IMR-90 (cell line): ENCODE data around the gene S100A8. TPM values are rescaled to one million over a fixed set of nuclear protein-coding genes. Genes with fewer than 3 reads are reported as not detected.

ENCODE experiments used
- ATAC-seq: fragments of 200-7000 bp; cut with Tn5 transposase; 2 replicates; pipeline ENCODE4 v1.9.1; 2020; ENCODE audit warnings: low read depth, mild to moderate bottlenecking, moderate library complexity
- BruUV-seq: library from RNA; stranded (reverse); fragments of 400-500 nt; replicated peaks from 2 replicates; lab custom pipeline; 2021; lab: Mats Ljungman, UMichigan
- CTCF ChIA-PET: fragments of 300-600 bp; formaldehyde crosslinking; extraction: SDS; loops from one replicate; lab custom pipeline; 2021; ENCODE audit warnings: antibody characterized with exemption; lab: Yijun Ruan, JAX
- POLR2A ChIA-PET: fragments of 300-600 bp; sonication (Branson Sonifier 250); formaldehyde crosslinking; loops from one replicate; lab custom pipeline; 2022; ENCODE audit warnings: antibody characterized with exemption; ENCODE audit not compliant: unreplicated experiment; lab: Charles Lee
- DNase-seq: peaks from one replicate; pipeline ENCODE4 v3.0.0; 2013
- H2AFZ ChIP-seq: replicated peaks from 2 replicates; pipeline ENCODE3; 2013; ENCODE audit warnings: low read length, mild to moderate bottlenecking; ENCODE audit not compliant: poor library complexity
- H2AK5ac ChIP-seq: 2 replicates; pipeline ENCODE4 v1.6.1; 2013; ENCODE audit warnings: low read depth, low read length, inconsistent platforms
- H2AK9ac ChIP-seq: replicated peaks from 2 replicates; pipeline ENCODE3; 2013; ENCODE audit warnings: mild to moderate bottlenecking, low read depth, low read length, moderate library complexity; ENCODE audit not compliant: poor library complexity
- H2BK120ac ChIP-seq: 2 replicates; pipeline ENCODE4 v1.6.1; 2013; ENCODE audit warnings: low read depth, low read length, inconsistent platforms
- H2BK15ac ChIP-seq: 3 replicates; pipeline ENCODE4 v1.6.1; 2013; ENCODE audit warnings: low read depth, low read length, inconsistent platforms
- H2BK20ac ChIP-seq: 2 replicates; pipeline ENCODE4 v1.6.1; 2013; ENCODE audit warnings: low read depth, mild to moderate bottlenecking, inconsistent platforms, low read length, moderate library complexity
- H2BK5ac ChIP-seq: 2 replicates; pipeline ENCODE4 v1.6.1; 2013; ENCODE audit warnings: mild to moderate bottlenecking, low read depth, low read length, inconsistent platforms; ENCODE audit not compliant: poor library complexity, severe bottlenecking
- H3K14ac ChIP-seq: replicated peaks from 2 replicates; pipeline ENCODE4 v1.6.1; 2013; ENCODE audit warnings: low read depth, low read length, inconsistent platforms
- H3K18ac ChIP-seq: 2 replicates; pipeline ENCODE4 v1.6.1; 2013; ENCODE audit warnings: low read depth, low read length, control low read depth
- H3K23ac ChIP-seq: 2 replicates; pipeline ENCODE4 v1.6.1; 2013; ENCODE audit warnings: low read depth, low read length, inconsistent platforms
- H3K27ac ChIP-seq: 2 replicates; pipeline ENCODE4 v1.5.1; 2013; ENCODE audit warnings: mild to moderate bottlenecking, control low read depth, low read length; ENCODE audit not compliant: insufficient read depth
- H3K27me3 ChIP-seq: 2 replicates; pipeline ENCODE4 v1.6.1; 2013; ENCODE audit warnings: low read length; ENCODE audit not compliant: control insufficient read depth, insufficient read depth
- H3K36me3 ChIP-seq: 2 replicates; pipeline ENCODE4 v1.6.1; 2013; ENCODE audit warnings: low read length, mixed read lengths; ENCODE audit not compliant: control insufficient read depth, insufficient read depth
- H3K4ac ChIP-seq: 2 replicates; pipeline ENCODE4 v1.6.1; 2013; ENCODE audit warnings: low read depth, low read length, inconsistent platforms
- H3K4me1 ChIP-seq: 2 replicates; pipeline ENCODE4 v1.6.1; 2013; ENCODE audit warnings: low read length, mixed read lengths; ENCODE audit not compliant: control insufficient read depth, insufficient read depth
- H3K4me2 ChIP-seq: 2 replicates; pipeline ENCODE4 v1.6.1; 2013; ENCODE audit warnings: low read depth, mild to moderate bottlenecking, control low read depth, low read length, moderate library complexity
- H3K4me3 ChIP-seq: 2 replicates; pipeline ENCODE4 v1.5.1; 2013; ENCODE audit warnings: low read depth, mild to moderate bottlenecking, control low read depth, low read length, moderate library complexity; ENCODE audit not compliant: insufficient read depth
- H3K56ac ChIP-seq: 2 replicates; pipeline ENCODE4 v1.6.1; 2013; ENCODE audit warnings: low read length, inconsistent platforms; ENCODE audit not compliant: insufficient read depth; ENCODE audit errors: extremely low read depth
- H3K79me1 ChIP-seq, 2 experiments: 2 replicates each; pipeline ENCODE4 v1.6.1; 2013; ENCODE audit warnings: low read length in 2 of 2, inconsistent platforms in 1 of 2, low read depth in 1 of 2
- H3K9ac ChIP-seq: 2 replicates; pipeline ENCODE4 v1.6.1; 2013; ENCODE audit warnings: low read depth, low read length, control low read depth
- H3K9me1 ChIP-seq: 2 replicates; pipeline ENCODE4 v1.6.1; 2013; ENCODE audit warnings: low read length, inconsistent platforms; ENCODE audit not compliant: insufficient read depth
- H3K9me3 ChIP-seq: 2 replicates; pipeline ENCODE4 v1.6.1; 2013; ENCODE audit warnings: low read length; ENCODE audit not compliant: control insufficient read depth, insufficient read depth
- H4K20me1 ChIP-seq: 2 replicates; pipeline ENCODE4 v1.6.1; 2013; ENCODE audit warnings: low read length, inconsistent platforms; ENCODE audit not compliant: insufficient read depth
- H4K5ac ChIP-seq: 2 replicates; pipeline ENCODE4 v1.6.1; 2013; ENCODE audit warnings: mild to moderate bottlenecking, low read depth, low read length, control low read depth
- H4K8ac ChIP-seq, 2 experiments: 2 replicates each; pipeline ENCODE4 v1.6.1; 2013; ENCODE audit warnings: low read depth in 2 of 2, low read length in 2 of 2, control low read depth in 1 of 2, inconsistent platforms in 1 of 2
- H4K91ac ChIP-seq: 2 replicates; pipeline ENCODE4 v1.6.1; 2013; ENCODE audit warnings: low read depth, low read length, inconsistent platforms; ENCODE audit not compliant: insufficient read depth
- CEBPB ChIP-seq: IDR thresholded peaks from 2 replicates; pipeline ENCODE4 v1.6.1; 2012; ENCODE audit warnings: low read depth, low read length, improper control_type of control experiment
- CTCF ChIP-seq: conservative IDR thresholded peaks from 2 replicates; pipeline ENCODE4 v1.5.1; 2012; ENCODE audit warnings: mild to moderate bottlenecking, low read depth, low read length, improper control_type of control experiment
- ELK1 ChIP-seq: fragments of 150-350 bp; IDR thresholded peaks from 2 replicates; pipeline ENCODE4 v1.6.1; 2016; ENCODE audit warnings: low read depth, mild to moderate bottlenecking, low read length, moderate library complexity, borderline replicate concordance
- FOS ChIP-seq: fragments of 150-350 bp; IDR thresholded peaks from 2 replicates; pipeline ENCODE4 v1.6.1; 2016; ENCODE audit warnings: low read depth, low read length
- MAFK ChIP-seq: IDR thresholded peaks from 2 replicates; pipeline ENCODE4 v1.6.1; 2012; ENCODE audit warnings: low read depth, low read length, improper control_type of control experiment
- MAZ ChIP-seq: IDR thresholded peaks from 2 replicates; pipeline ENCODE4 v1.6.1; 2012; ENCODE audit warnings: low read depth, mild to moderate bottlenecking, low read length, improper control_type of control experiment, moderate library complexity, borderline replicate concordance
- NFE2L2 ChIP-seq: fragments of 150-350 bp; IDR thresholded peaks from 2 replicates; pipeline ENCODE4 v1.6.1; 2016; ENCODE audit warnings: low read depth, mild to moderate bottlenecking, low read length
- POLR2A ChIP-seq: IDR thresholded peaks from 2 replicates; pipeline ENCODE4 v1.6.1; 2012; ENCODE audit warnings: mild to moderate bottlenecking, low read depth, low read length
- RAD21 ChIP-seq: IDR thresholded peaks from 2 replicates; pipeline ENCODE4 v1.6.1; 2012; ENCODE audit warnings: low read length, improper control_type of control experiment
- SMC3 ChIP-seq: fragments of 150-350 bp; IDR thresholded peaks from 2 replicates; pipeline ENCODE4 v1.6.1; 2016; ENCODE audit warnings: low read depth, mild to moderate bottlenecking, antibody characterized with exemption, low read length, moderate library complexity
- USF2 ChIP-seq: fragments of 150-350 bp; IDR thresholded peaks from 2 replicates; pipeline ENCODE4 v1.6.1; 2017; ENCODE audit warnings: mild to moderate bottlenecking, antibody characterized with exemption, low read length, low read depth
- WGBS, 2 experiments: methylation state at CpG; one replicate each; pipeline versions ENCODE4 v1.1.5 to v1.1.7; 2013; ENCODE audit warnings: missing lambda C conversion rate in 2 of 2; ENCODE audit not compliant: insufficient read length in 1 of 2; ENCODE audit errors: extremely low coverage in 2 of 2; 5-methylcytosine and 5-hydroxymethylcytosine counted together
- dilution Hi-C: fragments of 300-500 bp; cut with HindIII; formaldehyde crosslinking; loops from one replicate; pipeline ENCODE4 v1.14.3; 2018; ENCODE audit warnings: low sequenced_read_pairs; ENCODE audit not compliant: unreplicated experiment
- in situ Hi-C: fragments of 300-500 bp; cut with MboI; formaldehyde crosslinking; loops from 3 replicates; pipeline ENCODE4 v1.14.3; 2019; ENCODE audit warnings: low sequenced_read_pairs, inconsistent platforms, mixed read lengths
- intact Hi-C: fragments of 100-400 bp; cut with micrococcal nuclease; formaldehyde crosslinking; loops from 2 replicates; pipeline ENCODE4 v1.10.0; 2022
- polyA plus RNA-seq, 3 experiments: library from polyadenylated mRNA; depleted of rRNA; stranded (reverse); fragments of >200 nt; gene quantifications; 2 replicates each; pipeline ENCODE4 v1.2.3, GENCODE V29; 2012; ENCODE audit warnings: low replicate concordance in 1 of 3
- total RNA-seq: library from RNA; depleted of rRNA; stranded (reverse); fragments of >200 nt; gene quantifications from 2 replicates; pipeline ENCODE4 v1.2.3, GENCODE V29; 2012

The S100A8 gene
- total and polyA plus RNA-seq, 2 of the 4 experiments (the other 2 are of a cell fraction) = not detected

- H3K27me3 ChIP-seq = peaks cover 3% of the 10 kb centered on the region; the same call in 1 of the 2 replicates
Observed at GRCh38 chr1:153394391-153394790, 3.5 kb upstream of the S100A8 start.

More at GRCh38 chr1:153394391-153394790, 3.5 kb upstream of the S100A8 start:
- no TSS peak for BruUV-seq
- POLR2A ChIA-PET = no interaction called here
- Histone ChIP-seq H4K8ac (no peak overlapping the region), H3K4ac (no peak overlapping the region), H3K36me3 (no peaks in the 10 kb centered on the region), H2AK9ac (no peak overlapping the region), H3K14ac (no peak overlapping the region), H3K23ac (no peak overlapping the region), H3K9ac (no peak overlapping the region), H3K56ac (no peak overlapping the region), H2BK20ac (no peak overlapping the region), H3K9me1 (no peaks in the 10 kb centered on the region), H3K79me1 (no peaks in the 10 kb centered on the region), H4K91ac (no peak overlapping the region), H4K5ac (no peak overlapping the region), H2AFZ (no peak overlapping the region), H3K9me3 (no peaks in the 10 kb centered on the region), H2BK5ac (no peak overlapping the region), H3K4me2 (no peak overlapping the region), H2BK120ac (no peak overlapping the region), H3K27ac (no peak overlapping the region), H3K4me1 (no peaks in the 10 kb centered on the region), H4K20me1 (no peaks in the 10 kb centered on the region), H3K4me3 (no peak overlapping the region), H2BK15ac (no peak overlapping the region), H2AK5ac (no peak overlapping the region), H3K18ac (no peak overlapping the region)
- TF ChIP-seq USF2 = no peak
- no peak for TF ChIP-seq MAFK
- no peak for TF ChIP-seq NFE2L2
- no peak for TF ChIP-seq SMC3
- TF ChIP-seq MAZ = no peak
- no peak for TF ChIP-seq RAD21
- TF ChIP-seq FOS = no peak
- no peak for TF ChIP-seq ELK1
- TF ChIP-seq CTCF = no peak
- no peak for TF ChIP-seq CEBPB
- no peak for TF ChIP-seq POLR2A
- DNase-seq = no peak
- in situ Hi-C loops (no loop called here), dilution Hi-C loops (no loop called here), intact Hi-C loops (no loop called here)
- ATAC-seq = no peak
- WGBS, 2 experiments = 0% methylated on average over 1 of the region's 5 CpGs; no CpG with 5 or more reads in 1 of the 2 experiments
- CTCF ChIA-PET = no interaction called here
